ENCODE data around the gene CALHM2.
"Not testable (repeated sequence)": the region's sequence is repeated elsewhere in the genome, so short reads cannot be mapped to it uniquely, and the experiment has no call there.

Gene CALHM2

DNA sequence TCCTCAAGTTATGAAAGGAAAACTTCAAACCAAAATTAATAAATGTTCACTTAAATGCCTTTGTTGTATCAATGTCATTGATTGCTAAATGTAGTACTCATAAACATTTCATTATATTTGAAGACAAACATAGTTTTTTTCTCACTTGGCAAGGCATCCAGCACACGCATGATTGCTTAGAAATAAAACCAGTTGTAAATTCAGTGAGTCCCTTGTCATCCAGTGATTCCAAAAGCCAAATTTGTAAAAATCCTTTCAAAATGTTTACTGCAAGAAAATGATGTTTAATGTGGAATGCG lies 35.2 kb upstream of the CALHM2 start:
- H3K9ac ChIP-seq (ENCODE audit: low read length): no peak overlapping the region
- no peak overlapping the region for H2BK120ac ChIP-seq (ENCODE audit: insufficient read depth, low read length, poor library complexity)
- no peak overlapping the region for H4K8ac ChIP-seq (ENCODE audit: low read depth, low read length)
- H3K36me3 ChIP-seq (ENCODE audit: control insufficient read depth in 1 of 2, insufficient read depth in 2 of 2, low read length in 2 of 2): no peaks in the 10 kb centered on the region
- H3K18ac ChIP-seq (ENCODE audit: low read length): no peak overlapping the region
- H3K23ac ChIP-seq (ENCODE audit: low read length): no peak overlapping the region
- H3K79me2 ChIP-seq (ENCODE audit: control insufficient read depth, insufficient read depth, low read length, poor library complexity): no peaks in the 10 kb centered on the region
- H3K4me3 ChIP-seq (ENCODE audit: low read depth, low read length): no peak overlapping the region
- H3K4ac ChIP-seq (ENCODE audit: low read depth, low read length): no peak overlapping the region
- H4K91ac ChIP-seq (ENCODE audit: low read depth, low read length): no peak overlapping the region
- H2AK5ac ChIP-seq (ENCODE audit: low read length): no peak overlapping the region
- no peak overlapping the region for H2BK12ac ChIP-seq (ENCODE audit: low read length)
- WGBS (ENCODE audit: extremely low coverage, insufficient coverage, insufficient read length): no CpG with 5 or more reads among the region's 2 CpGs
- no peak overlapping the region for H2AFZ ChIP-seq (ENCODE audit: insufficient read depth, low read length, poor library complexity)
- H3K79me1 ChIP-seq (ENCODE audit: low read length): no peaks in the 10 kb centered on the region
- H3K4me1 ChIP-seq (ENCODE audit: control insufficient read depth in 1 of 2, insufficient read depth in 2 of 2, low read length in 2 of 2): peaks cover 9 to 11% of the 10 kb centered on the region in 2 experiments
- no peaks in the 10 kb centered on the region for H3K9me3 ChIP-seq (ENCODE audit: insufficient read depth, low read depth, low read length)
- DNase-seq: no peak
- no peaks in the 10 kb centered on the region for H3K27me3 ChIP-seq (ENCODE audit: insufficient read depth, low read length)
- H2BK5ac ChIP-seq (ENCODE audit: low read depth, low read length, poor library complexity): no peak overlapping the region
- no peak overlapping the region for H3K27ac ChIP-seq (ENCODE audit: low read depth, low read length)
- H4K12ac ChIP-seq (ENCODE audit: low read depth, low read length): no peak overlapping the region
- H3K4me2 ChIP-seq (ENCODE audit: low read length): no peak overlapping the region
- H3K14ac ChIP-seq (ENCODE audit: low read length): no peak overlapping the region

GRCh38 chr10:103486635-103487409 lies 34.7 kb upstream of the CALHM2 start:
- not testable (repeated sequence) for H3K9ac ChIP-seq (ENCODE audit: low read length); H3K27me3 ChIP-seq (ENCODE audit: insufficient read depth, low read length); H3K4me1 ChIP-seq (ENCODE audit: control insufficient read depth in 1 of 2, insufficient read depth in 2 of 2, low read length in 2 of 2); H3K4me3 ChIP-seq (ENCODE audit: low read depth, low read length); H3K23ac ChIP-seq (ENCODE audit: low read length); H3K9me3 ChIP-seq (ENCODE audit: insufficient read depth, low read depth, low read length); H3K18ac ChIP-seq (ENCODE audit: low read length); H3K27ac ChIP-seq (ENCODE audit: low read depth, low read length); H3K4me2 ChIP-seq (ENCODE audit: low read length); H4K8ac ChIP-seq (ENCODE audit: low read depth, low read length); H3K79me2 ChIP-seq (ENCODE audit: control insufficient read depth, insufficient read depth, low read length, poor library complexity); H3K14ac ChIP-seq (ENCODE audit: low read length); H3K4ac ChIP-seq (ENCODE audit: low read depth, low read length); H2BK12ac ChIP-seq (ENCODE audit: low read length); H3K36me3 ChIP-seq (ENCODE audit: control insufficient read depth in 1 of 2, insufficient read depth in 2 of 2, low read length in 2 of 2); H2BK5ac ChIP-seq (ENCODE audit: low read depth, low read length, poor library complexity); H2BK120ac ChIP-seq (ENCODE audit: insufficient read depth, low read length, poor library complexity); H4K12ac ChIP-seq (ENCODE audit: low read depth, low read length); H2AK5ac ChIP-seq (ENCODE audit: low read length); H3K79me1 ChIP-seq (ENCODE audit: low read length); H2AFZ ChIP-seq (ENCODE audit: insufficient read depth, low read length, poor library complexity); H4K91ac ChIP-seq (ENCODE audit: low read depth, low read length)
- WGBS (ENCODE audit: extremely low coverage, insufficient coverage, insufficient read length): no CpG with 5 or more reads among the region's 8 CpGs
- peak; percentile 24 to 38 for DNase-seq

- Histone ChIP-seq H3K36me3 (ENCODE audit: control insufficient read depth in 1 of 2, insufficient read depth in 2 of 2, low read length in 2 of 2) (no peaks in the 10 kb centered on the region), H3K4ac (ENCODE audit: low read depth, low read length) (no peak overlapping the region), H2AFZ (ENCODE audit: insufficient read depth, low read length, poor library complexity) (no peak overlapping the region), H3K4me1 (ENCODE audit: control insufficient read depth in 1 of 2, insufficient read depth in 2 of 2, low read length in 2 of 2) (peaks cover 2 to 3% of the 10 kb centered on the region in 2 experiments), H3K14ac (ENCODE audit: low read length) (no peak overlapping the region), H3K4me2 (ENCODE audit: low read length) (no peak overlapping the region), H2BK120ac (ENCODE audit: insufficient read depth, low read length, poor library complexity) (no peak overlapping the region), H3K18ac (ENCODE audit: low read length) (no peak overlapping the region), H3K23ac (ENCODE audit: low read length) (no peak overlapping the region), H3K27ac (ENCODE audit: low read depth, low read length) (no peak overlapping the region), H2AK5ac (ENCODE audit: low read length) (no peak overlapping the region), H2BK12ac (ENCODE audit: low read length) (no peak overlapping the region), H4K8ac (ENCODE audit: low read depth, low read length) (no peak overlapping the region), H3K79me2 (ENCODE audit: control insufficient read depth, insufficient read depth, low read length, poor library complexity) (no peaks in the 10 kb centered on the region), H3K9me3 (ENCODE audit: insufficient read depth, low read depth, low read length) (no peaks in the 10 kb centered on the region), H3K79me1 (ENCODE audit: low read length) (no peaks in the 10 kb centered on the region), H4K12ac (ENCODE audit: low read depth, low read length) (no peak overlapping the region), H4K91ac (ENCODE audit: low read depth, low read length) (no peak overlapping the region), H2BK5ac (ENCODE audit: low read depth, low read length, poor library complexity) (peak overlapping the region; percentile 23), H3K27me3 (ENCODE audit: insufficient read depth, low read length) (no peaks in the 10 kb centered on the region), H3K9ac (ENCODE audit: low read length) (no peak overlapping the region), H3K4me3 (ENCODE audit: low read depth, low read length) (no peak overlapping the region)
- DNase-seq: peak; percentile 48 to 86
- no CpG with 5 or more reads among the region's 12 CpGs for WGBS (ENCODE audit: extremely low coverage, insufficient coverage, insufficient read length)
Observed at GRCh38 chr10:103481974-103482531, 29.9 kb upstream of the CALHM2 start.

- Histone ChIP-seq H3K4ac (ENCODE audit: low read depth, low read length) (no peak overlapping the region), H3K79me2 (ENCODE audit: control insufficient read depth, insufficient read depth, low read length, poor library complexity) (no peaks in the 10 kb centered on the region), H3K79me1 (ENCODE audit: low read length) (no peaks in the 10 kb centered on the region), H2AFZ (ENCODE audit: insufficient read depth, low read length, poor library complexity) (no peak overlapping the region), H3K36me3 (ENCODE audit: control insufficient read depth in 1 of 2, insufficient read depth in 2 of 2, low read length in 2 of 2) (no peaks in the 10 kb centered on the region), H4K8ac (ENCODE audit: low read depth, low read length) (no peak overlapping the region), H3K4me2 (ENCODE audit: low read length) (no peak overlapping the region), H3K23ac (ENCODE audit: low read length) (no peak overlapping the region), H2BK12ac (ENCODE audit: low read length) (peak overlapping the region; percentile 30), H4K91ac (ENCODE audit: low read depth, low read length) (no peak overlapping the region), H3K4me1 (ENCODE audit: control insufficient read depth in 1 of 2, insufficient read depth in 2 of 2, low read length in 2 of 2) (peaks cover 2 to 3% of the 10 kb centered on the region in 2 experiments), H3K18ac (ENCODE audit: low read length) (no peak overlapping the region), H3K14ac (ENCODE audit: low read length) (no peak overlapping the region), H4K12ac (ENCODE audit: low read depth, low read length) (no peak overlapping the region), H3K27ac (ENCODE audit: low read depth, low read length) (no peak overlapping the region), H3K9me3 (ENCODE audit: insufficient read depth, low read depth, low read length) (no peaks in the 10 kb centered on the region), H3K9ac (ENCODE audit: low read length) (peak overlapping the region; percentile 48), H3K4me3 (ENCODE audit: low read depth, low read length) (peak overlapping the region; percentile 20), H2BK5ac (ENCODE audit: low read depth, low read length, poor library complexity) (no peak overlapping the region), H2AK5ac (ENCODE audit: low read length) (no peak overlapping the region), H3K27me3 (ENCODE audit: insufficient read depth, low read length) (no peaks in the 10 kb centered on the region), H2BK120ac (ENCODE audit: insufficient read depth, low read length, poor library complexity) (no peak overlapping the region)
- WGBS (ENCODE audit: extremely low coverage, insufficient coverage, insufficient read length): no CpG with 5 or more reads among the region's 5 CpGs
- no peak for DNase-seq
Observed at GRCh38 chr10:103480521-103480920, 28.4 kb upstream of the CALHM2 start.
